Panc1 (cell line): ENCODE data around the gene VMAC. TPM values are rescaled to one million over a fixed set of nuclear protein-coding genes. Genes with fewer than 3 reads are reported as not detected.

ENCODE experiments used
- ATAC-seq: fragments of 200-7000 bp; cut with Tn5 transposase; 2 replicates; pipeline ENCODE4 v1.9.1; 2020; ENCODE audit warnings: mild to moderate bottlenecking, moderate library complexity
- BruUV-seq: library from RNA; stranded (reverse); fragments of 400-500 nt; replicated peaks from 2 replicates; lab custom pipeline; 2021; lab: Mats Ljungman, UMichigan
- CTCF ChIA-PET: fragments of 300-600 bp; sonication (Branson Sonifier 250); formaldehyde crosslinking; loops from one replicate; lab custom pipeline; 2022; ENCODE audit warnings: antibody characterized with exemption; lab: Charles Lee
- POLR2A ChIA-PET: fragments of 300-600 bp; sonication (Branson Sonifier 250); formaldehyde crosslinking; loops from one replicate; lab custom pipeline; 2022; ENCODE audit warnings: antibody characterized with exemption; lab: Charles Lee
- DNase-seq: peaks from one replicate; pipeline ENCODE4 v3.0.0-alpha.2; 2010; ENCODE audit warnings: low read depth, low spot score
- H3K27ac ChIP-seq: 2 replicates; pipeline ENCODE4 v1.5.1; 2011; ENCODE audit warnings: mild to moderate bottlenecking, low read length, inconsistent platforms
- H3K27me3 ChIP-seq: fragments of 200-500 bp; sonication (Bioruptor generic); 2 replicates; pipeline ENCODE4 v1.6.0; 2014; ENCODE audit warnings: low read length, inconsistent platforms; ENCODE audit not compliant: control insufficient read depth, insufficient read depth
- H3K36me3 ChIP-seq: fragments of 200-500 bp; sonication (Bioruptor generic); 2 replicates; pipeline ENCODE4 v1.5.1; 2014; ENCODE audit warnings: inconsistent platforms, mild to moderate bottlenecking, low read length, moderate library complexity; ENCODE audit not compliant: control insufficient read depth, insufficient read depth
- H3K4me1 ChIP-seq: 2 replicates; pipeline ENCODE4 v1.5.1; 2011; ENCODE audit warnings: inconsistent platforms, mild to moderate bottlenecking, low read length, moderate library complexity; ENCODE audit not compliant: control insufficient read depth, insufficient read depth
- H3K4me3 ChIP-seq, 2 experiments: 2 replicates each; pipeline ENCODE4 v1.5.1; 2011 to 2012; ENCODE audit warnings: low read depth in 2 of 2, low read length in 2 of 2, mild to moderate bottlenecking in 2 of 2, inconsistent platforms in 1 of 2, moderate library complexity in 1 of 2
- H3K9me3 ChIP-seq: fragments of 200-500 bp; sonication (Bioruptor generic); 2 replicates; pipeline ENCODE4 v1.5.1; 2014; ENCODE audit warnings: low read depth, mild to moderate bottlenecking, inconsistent platforms, low read length, moderate library complexity; ENCODE audit not compliant: control insufficient read depth, insufficient read depth
- POLR2AphosphoS5 ChIP-seq: IDR thresholded peaks from 2 replicates; pipeline ENCODE4 v1.6.1; 2012; ENCODE audit warnings: mild to moderate bottlenecking, low read depth, low read length, moderate library complexity
- SIN3A ChIP-seq: IDR thresholded peaks from 2 replicates; pipeline ENCODE4 v1.6.1; 2012; ENCODE audit warnings: low read depth, mild to moderate bottlenecking, low read length, moderate library complexity, borderline replicate concordance; ENCODE audit not compliant: insufficient read depth
- TCF7L2 ChIP-seq: IDR thresholded peaks from 2 replicates; pipeline ENCODE4 v1.6.1; 2011; ENCODE audit warnings: mild to moderate bottlenecking, low read depth, low read length, inconsistent platforms
- in situ Hi-C: cut with HindIII; loops from 2 replicates; pipeline ENCODE4 v1.10.0; 2016; ENCODE audit warnings: low sequenced_read_pairs, low pct_unique_long_range_greater_than_20kb
- intact Hi-C: fragments of 100-400 bp; cut with micrococcal nuclease; formaldehyde crosslinking; loops from one replicate; pipeline ENCODE4 v1.10.0; 2022; ENCODE audit not compliant: unreplicated experiment
- total RNA-seq: library from RNA; stranded (reverse); gene quantifications from one replicate; pipeline ENCODE4 v1.2.1, GENCODE V29; 2021; ENCODE audit not compliant: unreplicated experiment
- TF ChIP-seq, protein P1 (sequence below), 2 experiments: IDR thresholded peaks; 2 replicates each; pipeline ENCODE4 v1.6.1; 2011 to 2012; ENCODE audit warnings: low read depth in 2 of 2, control low read depth in 1 of 2, low read length in 1 of 2, mild to moderate bottlenecking in 1 of 2, moderate library complexity in 1 of 2; ENCODE audit not compliant: insufficient read depth in 1 of 2
- TF ChIP-seq, protein P2 (sequence below): fragments of 450-650 bp; IDR thresholded peaks from 2 replicates; pipeline ENCODE4 v1.5.1; 2017; ENCODE audit warnings: mild to moderate bottlenecking

VMAC gene
- total RNA-seq, 1 experiment from 2014 or later = 5.2 TPM

DNA sequence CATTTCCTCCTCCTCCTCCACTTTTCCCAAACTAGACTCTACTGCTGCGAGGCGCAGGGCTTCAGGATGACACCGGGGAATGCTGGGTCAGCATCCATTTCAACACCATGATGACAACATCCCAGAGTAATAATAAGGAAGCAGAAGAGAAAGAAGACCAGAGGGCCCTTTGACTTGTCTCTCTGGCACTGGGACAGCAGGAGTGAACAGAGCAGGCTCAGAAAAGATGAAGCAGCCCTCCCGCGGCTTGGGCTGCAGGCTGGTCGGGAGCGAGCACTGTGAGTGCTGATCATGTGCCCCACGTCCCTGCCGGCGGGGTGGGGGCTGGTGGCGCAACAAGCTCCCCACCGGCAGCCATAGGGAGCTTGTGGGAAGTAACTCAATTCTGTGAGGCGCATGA lies 42.8 kb downstream of the VMAC start:
- no peak overlapping the region for H3K27ac ChIP-seq
- TF ChIP-seq TCF7L2 = no peak
- TF ChIP-seq, protein P1, sequence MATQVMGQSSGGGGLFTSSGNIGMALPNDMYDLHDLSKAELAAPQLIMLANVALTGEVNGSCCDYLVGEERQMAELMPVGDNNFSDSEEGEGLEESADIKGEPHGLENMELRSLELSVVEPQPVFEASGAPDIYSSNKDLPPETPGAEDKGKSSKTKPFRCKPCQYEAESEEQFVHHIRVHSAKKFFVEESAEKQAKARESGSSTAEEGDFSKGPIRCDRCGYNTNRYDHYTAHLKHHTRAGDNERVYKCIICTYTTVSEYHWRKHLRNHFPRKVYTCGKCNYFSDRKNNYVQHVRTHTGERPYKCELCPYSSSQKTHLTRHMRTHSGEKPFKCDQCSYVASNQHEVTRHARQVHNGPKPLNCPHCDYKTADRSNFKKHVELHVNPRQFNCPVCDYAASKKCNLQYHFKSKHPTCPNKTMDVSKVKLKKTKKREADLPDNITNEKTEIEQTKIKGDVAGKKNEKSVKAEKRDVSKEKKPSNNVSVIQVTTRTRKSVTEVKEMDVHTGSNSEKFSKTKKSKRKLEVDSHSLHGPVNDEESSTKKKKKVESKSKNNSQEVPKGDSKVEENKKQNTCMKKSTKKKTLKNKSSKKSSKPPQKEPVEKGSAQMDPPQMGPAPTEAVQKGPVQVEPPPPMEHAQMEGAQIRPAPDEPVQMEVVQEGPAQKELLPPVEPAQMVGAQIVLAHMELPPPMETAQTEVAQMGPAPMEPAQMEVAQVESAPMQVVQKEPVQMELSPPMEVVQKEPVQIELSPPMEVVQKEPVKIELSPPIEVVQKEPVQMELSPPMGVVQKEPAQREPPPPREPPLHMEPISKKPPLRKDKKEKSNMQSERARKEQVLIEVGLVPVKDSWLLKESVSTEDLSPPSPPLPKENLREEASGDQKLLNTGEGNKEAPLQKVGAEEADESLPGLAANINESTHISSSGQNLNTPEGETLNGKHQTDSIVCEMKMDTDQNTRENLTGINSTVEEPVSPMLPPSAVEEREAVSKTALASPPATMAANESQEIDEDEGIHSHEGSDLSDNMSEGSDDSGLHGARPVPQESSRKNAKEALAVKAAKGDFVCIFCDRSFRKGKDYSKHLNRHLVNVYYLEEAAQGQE (IDR thresholded peaks at IDR 0.05; ENCODE audit: insufficient read depth in 1 of 2, low read depth in 2 of 2, low read length in 1 of 2) = no peak
- DNase-seq = no peak
- H3K4me3 ChIP-seq = no peak overlapping the region
- H3K9me3 ChIP-seq = no peaks in the 10 kb centered on the region
- H3K36me3 ChIP-seq = no peaks in the 10 kb centered on the region
- in situ Hi-C loops (no loop called here), intact Hi-C loops (no loop called here)
- no peaks in the 10 kb centered on the region for H3K4me1 ChIP-seq
- CTCF ChIA-PET = no interaction called here
- POLR2A ChIA-PET = no interaction called here
- BruUV-seq = no TSS peak
- H3K27me3 ChIP-seq = no peaks in the 10 kb centered on the region
- no peak for ATAC-seq

DNA sequence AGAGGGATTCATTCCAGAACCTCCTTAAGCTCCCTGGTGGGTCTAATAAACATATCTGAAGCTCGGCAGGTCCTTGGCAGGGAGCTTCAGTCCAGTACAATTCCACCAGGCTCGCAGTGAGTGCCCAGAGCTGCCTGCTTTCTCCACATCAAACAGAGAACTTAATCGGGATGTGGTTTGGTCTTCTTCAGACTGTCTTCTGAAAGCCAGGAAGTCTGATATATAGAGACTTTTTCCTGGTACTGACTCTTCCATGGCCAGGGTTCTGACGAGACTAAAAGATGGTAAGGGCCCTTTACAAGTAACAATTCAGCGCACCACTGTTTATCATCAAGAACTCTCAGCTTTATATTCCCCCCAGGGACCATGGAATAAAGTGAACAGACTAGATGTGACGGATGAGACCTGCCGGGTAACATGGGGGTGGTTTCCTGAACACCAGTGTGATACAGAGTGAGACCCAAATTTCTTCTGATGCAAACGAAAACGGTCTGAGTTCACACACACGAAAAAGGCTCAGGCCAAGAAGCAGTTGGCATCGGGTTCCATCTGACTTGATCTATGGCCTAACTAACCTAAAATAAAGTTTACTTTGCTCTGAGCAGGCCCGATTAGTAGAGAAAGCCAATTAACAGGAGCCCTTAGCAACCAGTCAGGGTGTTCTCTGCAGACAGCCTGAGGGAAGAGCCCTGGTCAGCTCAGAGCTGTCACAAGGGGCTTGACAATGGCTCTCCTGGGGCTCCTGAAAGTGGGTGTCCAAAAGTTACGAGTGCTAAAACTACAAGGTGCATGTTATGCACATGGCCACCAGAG lies 44.3 kb downstream of the VMAC start:
- no TSS peak for BruUV-seq
- H3K27ac ChIP-seq = no peak overlapping the region
- DNase-seq (no peak), ATAC-seq (no peak)
- no peaks in the 10 kb centered on the region for H3K9me3 ChIP-seq
- H3K4me3 ChIP-seq = no peak overlapping the region
- H3K36me3 ChIP-seq = no peaks in the 10 kb centered on the region
- POLR2A ChIA-PET = no interaction called here
- H3K27me3 ChIP-seq = no peaks in the 10 kb centered on the region
- H3K4me1 ChIP-seq = peaks cover under 1% of the 10 kb centered on the region; the same call in 1 of the 2 replicates
- TF ChIP-seq TCF7L2 (no peak), POLR2AphosphoS5 (no peak), SIN3A (no peak)
- TF ChIP-seq, protein P2, sequence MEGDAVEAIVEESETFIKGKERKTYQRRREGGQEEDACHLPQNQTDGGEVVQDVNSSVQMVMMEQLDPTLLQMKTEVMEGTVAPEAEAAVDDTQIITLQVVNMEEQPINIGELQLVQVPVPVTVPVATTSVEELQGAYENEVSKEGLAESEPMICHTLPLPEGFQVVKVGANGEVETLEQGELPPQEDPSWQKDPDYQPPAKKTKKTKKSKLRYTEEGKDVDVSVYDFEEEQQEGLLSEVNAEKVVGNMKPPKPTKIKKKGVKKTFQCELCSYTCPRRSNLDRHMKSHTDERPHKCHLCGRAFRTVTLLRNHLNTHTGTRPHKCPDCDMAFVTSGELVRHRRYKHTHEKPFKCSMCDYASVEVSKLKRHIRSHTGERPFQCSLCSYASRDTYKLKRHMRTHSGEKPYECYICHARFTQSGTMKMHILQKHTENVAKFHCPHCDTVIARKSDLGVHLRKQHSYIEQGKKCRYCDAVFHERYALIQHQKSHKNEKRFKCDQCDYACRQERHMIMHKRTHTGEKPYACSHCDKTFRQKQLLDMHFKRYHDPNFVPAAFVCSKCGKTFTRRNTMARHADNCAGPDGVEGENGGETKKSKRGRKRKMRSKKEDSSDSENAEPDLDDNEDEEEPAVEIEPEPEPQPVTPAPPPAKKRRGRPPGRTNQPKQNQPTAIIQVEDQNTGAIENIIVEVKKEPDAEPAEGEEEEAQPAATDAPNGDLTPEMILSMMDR = no peak
- TF ChIP-seq, protein P1 (IDR thresholded peaks at IDR 0.05; ENCODE audit: insufficient read depth in 1 of 2, low read depth in 2 of 2, low read length in 1 of 2) = no peak
- CTCF ChIA-PET = no interaction called here
- intact Hi-C loops (no loop called here), in situ Hi-C loops (no loop called here)
